NCI-H82 treated with DMSO at 0.1 percent for 48 hours (cell line): ENCODE results near the gene SLC8A2.

Experiments
- DNase-seq: peaks from one replicate; lab custom pipeline; 2025; ENCODE audit not compliant: unreplicated experiment; lab: John Stamatoyannopoulos, UW

SLC8A2 gene

DNA sequence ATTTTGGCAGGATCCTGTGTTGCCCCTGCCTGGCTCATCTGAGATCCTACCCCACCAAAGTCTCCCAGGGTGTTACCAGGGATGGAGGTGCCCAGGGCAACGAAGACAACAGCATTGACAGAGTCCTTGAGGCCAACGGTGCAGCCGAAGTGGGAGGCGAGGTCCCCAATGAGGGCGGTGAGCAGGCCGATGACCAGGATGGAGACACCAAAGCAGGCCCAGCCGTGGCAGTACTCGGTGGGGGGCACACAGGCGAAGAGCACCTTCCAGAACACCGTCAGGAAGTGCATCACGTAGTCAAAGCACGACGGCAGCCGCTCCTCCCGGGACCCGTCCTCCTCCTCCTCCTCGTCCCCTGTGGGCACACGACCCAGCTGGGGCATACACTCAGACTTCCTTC, 39.6 kb downstream of the SLC8A2 start:
- no peak for DNase-seq

DNA sequence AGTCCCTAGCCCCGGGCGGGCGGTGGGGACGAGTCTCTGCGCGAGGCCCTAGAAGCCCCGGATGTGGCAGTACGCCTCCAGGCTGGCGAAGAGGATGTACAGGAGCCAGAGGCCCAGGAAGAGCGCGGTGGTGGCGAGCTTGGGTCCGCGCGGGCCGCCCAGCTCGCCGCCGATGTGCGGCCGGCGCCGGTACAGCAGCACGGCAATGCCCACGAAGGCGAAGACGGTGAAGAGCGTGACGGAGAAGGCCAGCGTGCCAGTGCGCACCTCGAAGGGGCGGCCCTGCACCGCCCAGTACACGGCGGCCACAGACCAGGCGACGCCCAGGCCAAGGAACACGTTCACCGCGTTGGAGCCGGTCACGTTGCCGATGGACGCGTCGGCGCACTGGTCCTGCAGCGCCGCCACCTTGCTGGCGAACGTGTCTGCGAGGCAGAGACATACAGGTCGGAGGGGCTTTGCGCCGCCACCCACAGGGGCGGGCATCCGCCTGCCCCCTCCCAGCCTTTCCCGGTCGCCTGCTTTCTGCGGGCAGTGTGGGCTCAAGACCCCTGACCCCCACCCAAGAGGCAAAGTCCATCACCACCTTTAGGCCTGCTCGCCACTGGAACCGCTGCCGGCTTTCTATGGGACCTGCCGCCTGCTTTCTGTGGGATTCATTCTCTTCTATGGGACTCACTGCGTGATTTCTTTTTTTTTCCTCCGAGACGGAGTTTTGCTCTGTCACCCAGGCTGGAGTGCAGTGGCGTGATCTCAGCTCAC, 41.5 kb downstream of the SLC8A2 start:
- no peak for DNase-seq

DNA sequence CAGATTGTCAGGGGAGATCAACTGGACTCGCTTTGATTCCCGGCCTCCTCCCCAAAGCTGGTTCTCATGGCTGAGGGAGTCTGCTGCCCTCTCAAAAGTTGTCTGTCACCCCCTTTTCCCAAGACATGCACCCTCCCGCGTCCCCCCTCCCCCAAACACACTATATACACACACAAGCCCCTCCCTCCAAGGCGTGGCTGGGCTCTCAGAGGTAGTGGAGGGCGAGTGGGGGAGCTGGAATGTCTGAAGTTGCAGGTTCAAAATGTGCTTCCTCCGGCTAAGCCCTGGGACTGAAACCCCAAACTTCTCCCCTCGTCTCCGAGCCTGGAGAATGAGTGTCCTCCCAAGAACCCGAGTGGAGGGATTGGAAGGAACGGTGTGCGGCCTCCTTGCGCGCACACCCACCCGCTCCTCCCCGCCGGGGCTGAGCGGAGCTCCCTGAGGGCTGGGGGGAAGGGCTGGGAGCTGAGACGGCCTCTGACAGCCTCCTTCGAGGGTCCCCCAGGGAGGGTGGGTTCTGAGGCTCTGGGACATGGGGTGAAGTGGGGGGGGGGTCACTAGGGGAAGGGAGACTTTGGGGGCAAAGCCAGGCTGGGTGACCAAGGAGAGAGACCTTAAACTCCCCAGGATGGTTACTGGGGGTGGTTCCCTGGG, 42.4 kb downstream of the SLC8A2 start:
- no peak for DNase-seq

DNA sequence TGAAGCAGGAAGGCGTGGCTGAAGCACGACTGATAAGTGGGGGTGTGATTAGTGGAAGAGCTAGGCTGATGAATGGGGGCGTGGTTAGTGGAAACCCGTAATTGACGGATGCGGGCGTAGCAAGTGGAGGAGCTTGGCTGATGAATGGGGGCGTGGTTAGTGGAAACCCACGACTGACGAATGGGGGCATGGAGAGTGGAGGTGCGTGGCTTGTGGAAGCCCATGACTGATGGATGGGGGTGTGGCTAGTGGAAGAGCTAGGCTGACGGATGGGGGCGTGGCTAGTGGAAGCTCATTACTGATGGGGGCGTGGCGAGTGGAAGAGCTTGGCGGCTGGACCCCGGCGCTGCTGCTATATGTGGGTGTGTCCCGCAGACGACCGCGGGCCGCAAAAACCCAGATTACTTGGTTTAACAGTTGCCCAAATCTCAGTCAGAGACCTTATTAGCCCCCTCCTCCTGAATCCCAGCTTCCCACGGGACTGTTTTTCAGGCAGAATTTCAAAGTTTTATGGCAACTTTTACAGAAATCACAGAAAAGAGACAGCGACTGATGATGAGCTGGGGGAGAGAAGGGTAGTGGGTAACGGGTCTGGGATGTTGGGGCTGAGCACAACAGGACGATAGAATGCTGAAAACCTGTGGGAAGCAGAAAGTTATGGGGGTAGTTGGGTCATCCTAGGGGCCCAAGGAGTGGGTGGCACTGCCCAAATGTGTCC, 43.4 kb downstream of the SLC8A2 start:
- DNase-seq = peak; percentile 100

DNA sequence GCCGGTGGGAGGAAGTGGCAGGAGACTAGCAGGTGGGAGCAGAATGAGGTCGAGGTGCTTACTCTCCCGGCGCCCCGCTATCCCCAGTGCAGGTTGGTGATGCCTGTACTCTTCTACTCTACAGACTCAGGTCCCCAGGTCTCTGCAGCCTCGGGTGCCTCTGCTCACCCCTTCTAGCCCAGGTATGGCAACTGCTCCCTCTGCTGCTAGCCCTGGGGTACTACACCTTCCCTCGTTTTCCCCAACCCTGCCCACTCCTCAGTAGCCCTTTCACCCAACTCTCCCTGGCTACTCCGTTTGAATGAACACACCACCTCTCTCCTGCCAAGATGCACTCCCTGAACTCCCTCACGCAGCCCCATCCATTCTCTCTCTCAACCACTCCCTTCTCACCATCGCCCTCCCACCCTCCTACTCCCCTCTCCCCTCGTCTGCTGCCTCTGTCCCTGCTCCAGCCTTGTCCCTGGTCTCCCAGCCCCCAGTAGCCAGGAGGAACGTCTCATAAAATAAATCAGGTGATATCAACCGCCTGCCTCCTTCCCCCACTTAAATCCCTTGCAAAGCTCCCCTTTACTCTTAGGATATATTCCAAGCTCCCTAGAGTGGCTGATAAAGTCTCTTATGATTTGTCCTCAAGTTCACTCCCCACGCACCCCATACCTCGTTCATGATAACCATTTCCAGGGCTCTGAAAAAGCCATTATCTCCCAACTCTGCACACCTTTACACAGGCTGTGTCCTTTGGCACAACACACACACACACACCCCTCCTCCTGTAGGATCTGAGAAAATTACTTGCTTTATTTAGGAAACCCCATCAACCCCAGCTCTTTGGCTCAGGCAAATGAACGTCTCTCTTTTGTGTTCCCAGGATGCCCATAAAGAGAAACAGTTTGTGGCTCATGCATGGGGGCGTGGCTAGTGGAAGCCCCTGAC, 44.2 kb downstream of the SLC8A2 start:
- peak; percentile 79 for DNase-seq

DNA sequence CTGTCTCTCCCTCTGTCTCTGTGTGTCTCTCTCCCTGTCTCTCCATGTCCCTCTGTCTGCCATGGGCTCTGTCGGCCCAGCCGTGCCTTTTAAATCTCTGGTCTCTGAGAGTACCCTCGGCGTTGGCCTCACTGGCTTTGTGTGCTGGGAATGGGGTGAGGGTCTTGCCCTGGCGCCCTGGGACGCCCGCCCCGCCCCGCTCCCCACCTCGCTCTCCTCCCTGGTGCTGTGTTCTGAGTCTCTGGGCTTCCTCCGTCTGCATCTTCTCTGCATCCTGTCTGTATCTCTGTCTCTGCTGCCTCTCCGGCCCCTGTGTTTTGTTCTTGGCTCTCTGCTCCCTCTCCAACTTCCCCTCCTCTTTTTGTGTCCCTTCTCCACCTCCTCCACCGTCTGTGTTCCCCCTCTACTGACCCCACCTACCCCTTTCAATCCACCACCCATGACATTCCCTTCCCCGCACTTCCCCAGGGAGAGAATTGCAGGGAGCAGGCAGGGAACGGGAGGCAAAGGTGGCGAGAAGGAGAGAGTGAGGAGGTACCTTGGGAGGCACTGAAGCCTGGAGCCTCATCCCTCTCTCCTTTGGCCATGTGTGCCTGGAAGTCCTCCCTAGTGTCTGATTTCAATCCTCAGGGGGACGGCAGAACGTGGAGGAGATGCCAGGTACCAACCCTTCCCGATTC, 48.4 kb downstream of the SLC8A2 start:
- DNase-seq = no peak

DNA sequence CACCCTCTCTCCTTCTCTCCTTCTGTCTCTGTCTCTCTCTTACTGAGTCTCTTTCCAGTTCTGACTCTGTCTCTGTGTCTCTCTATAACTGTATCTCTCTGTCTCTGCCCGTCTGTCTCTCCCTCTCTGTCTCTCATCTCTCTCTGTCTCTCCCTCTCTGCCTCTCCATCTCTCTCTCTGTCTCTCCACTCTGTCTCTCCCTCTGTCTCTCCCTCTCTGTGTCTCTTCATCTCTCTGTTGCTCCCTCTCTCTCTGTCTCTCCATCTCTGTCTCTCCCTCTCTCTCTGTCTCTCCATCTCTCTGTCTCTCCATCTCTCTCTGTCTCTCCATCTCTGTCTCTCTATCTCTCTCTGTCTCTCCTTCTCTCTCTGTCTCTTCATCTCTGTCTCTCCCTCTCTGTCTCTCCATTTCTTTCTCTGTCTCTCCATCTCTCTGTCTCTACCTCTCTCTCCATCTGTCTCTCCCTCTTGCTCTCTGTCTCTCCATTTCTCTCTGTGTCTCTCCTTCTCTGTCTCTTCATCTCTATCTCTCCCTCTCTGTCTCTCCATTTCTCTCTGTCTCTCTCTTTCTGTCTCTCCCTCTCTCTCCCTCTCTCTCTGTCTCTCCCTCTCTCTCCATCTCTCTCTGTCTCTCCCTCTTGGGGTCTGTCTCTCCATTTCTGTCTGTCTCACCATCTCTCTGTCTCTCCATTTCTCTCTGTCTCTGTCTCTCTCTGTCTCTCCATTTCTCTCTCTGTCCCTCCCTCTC, 49.1 kb downstream of the SLC8A2 start:
- no peak for DNase-seq

DNA sequence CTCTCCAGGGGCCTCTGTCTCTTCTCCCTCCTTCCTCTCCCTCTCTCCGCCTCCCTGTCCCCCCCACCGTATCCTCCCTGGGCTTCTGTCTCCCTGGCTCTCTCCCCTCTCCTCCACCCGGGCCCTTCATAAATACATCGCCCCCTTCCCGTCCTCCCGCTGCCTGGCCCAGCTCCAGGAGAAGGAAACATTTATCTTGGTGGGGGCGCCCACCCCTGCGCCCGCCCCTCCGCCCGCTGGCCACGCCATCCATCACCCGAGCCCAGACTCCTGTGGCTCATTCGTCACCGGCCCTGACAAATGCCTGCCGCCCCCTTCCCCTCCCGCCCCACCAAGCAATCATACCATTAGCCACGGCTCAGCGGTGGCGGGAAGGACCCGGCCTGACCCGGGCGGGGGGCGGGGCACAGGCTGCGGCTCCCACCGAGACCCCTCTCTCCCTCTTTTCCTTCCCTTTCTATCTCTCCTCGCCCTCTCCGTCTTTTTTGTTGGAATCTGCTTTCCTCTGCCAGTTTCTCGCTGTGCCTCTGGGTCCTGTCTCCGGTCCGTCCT, 49.8 kb downstream of the SLC8A2 start:
- DNase-seq = peak; percentile 76

DNA sequence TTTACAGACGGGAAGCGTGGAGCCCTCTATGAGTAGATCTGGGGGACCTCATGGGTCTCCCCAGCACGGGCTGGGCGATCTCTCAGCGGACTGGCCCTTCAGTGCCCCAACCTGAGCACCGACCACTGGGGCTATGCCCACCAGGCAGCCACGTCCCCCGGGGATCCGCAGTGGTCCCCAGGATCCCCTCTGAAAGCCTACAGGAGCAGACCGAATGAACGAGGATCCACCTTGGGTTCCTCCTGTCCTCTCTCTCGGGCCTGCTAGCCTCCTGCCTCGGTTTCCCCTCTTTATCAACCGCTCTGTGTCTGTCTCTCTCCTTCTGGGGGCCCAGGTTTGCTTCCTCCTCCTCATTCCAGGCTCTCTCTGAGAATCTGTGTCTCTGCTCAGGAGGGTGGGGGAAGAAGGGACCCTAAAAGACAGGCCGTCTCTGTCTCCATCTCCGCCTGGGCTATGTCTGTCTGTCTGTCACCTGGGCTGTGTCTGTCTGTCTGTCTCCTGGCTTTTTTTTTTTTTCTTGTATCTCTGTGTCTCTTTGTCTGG, 50.4 kb downstream of the SLC8A2 start:
- no peak for DNase-seq

DNA sequence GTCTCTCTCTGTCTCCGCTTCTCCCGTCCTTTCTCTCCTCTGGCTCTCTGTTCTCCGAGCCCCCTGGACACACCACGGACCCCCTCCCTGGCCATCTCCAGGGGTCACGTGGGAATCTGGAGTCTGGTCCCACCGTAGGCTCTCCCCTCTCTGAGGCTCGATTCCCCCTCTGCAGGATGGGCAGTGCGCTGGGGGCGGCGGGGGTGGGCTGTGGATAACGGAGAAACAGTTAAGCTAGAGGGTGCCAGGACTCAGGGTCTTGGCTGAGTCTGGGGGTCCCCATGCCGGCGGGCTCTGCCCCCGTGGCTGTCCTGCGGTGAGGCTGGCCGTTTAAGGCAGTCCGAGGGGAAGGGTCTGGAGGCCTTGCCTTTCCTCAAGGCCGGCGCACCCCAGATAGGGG, 51.9 kb downstream of the SLC8A2 start:
- DNase-seq = no peak

DNA sequence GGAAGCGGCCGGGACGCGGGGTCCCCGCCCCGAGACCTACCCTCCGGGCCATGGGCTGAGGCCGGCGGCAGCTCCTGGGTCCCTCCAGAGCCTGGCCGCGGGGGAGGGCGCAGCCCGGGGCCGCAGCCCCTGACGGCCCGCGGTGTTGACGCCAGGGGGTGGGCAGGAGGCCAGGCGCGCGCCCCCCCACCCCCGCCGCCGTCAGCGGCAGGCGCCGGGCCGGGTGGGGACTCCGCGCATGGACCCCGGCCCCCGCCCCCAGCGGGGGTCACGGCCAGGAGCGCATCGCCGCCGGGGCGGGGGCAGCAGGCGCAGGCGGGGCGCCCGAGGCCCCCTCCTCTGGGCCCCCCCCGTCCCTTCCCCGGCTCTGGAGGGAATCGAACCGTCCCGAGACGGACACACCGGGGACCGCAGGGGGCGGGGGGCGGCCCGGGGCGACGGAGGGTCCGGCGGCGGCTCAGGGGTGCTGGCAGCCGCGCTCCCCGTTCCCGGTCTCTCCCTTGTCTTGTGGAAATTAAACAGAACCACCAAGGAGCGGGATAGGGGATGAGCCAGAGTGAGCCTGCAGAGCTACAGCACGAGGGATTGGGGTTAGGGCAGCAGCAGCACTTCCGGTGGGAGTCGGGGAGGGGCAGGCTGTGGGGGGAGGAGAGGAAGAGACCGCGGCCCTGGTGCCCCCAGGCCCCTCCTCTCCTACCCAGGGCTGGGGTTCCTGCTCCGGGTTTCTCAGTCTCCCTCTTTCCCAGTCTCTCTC, 52.5 kb downstream of the SLC8A2 start, which contains the start of gene MEIS3:
Gene MEIS3 (minus strand): TSS at position 498 of the 754 bp plus-strand sequence. CDS start 446 bp downstream, at position 52.
- no peak for DNase-seq

DNA sequence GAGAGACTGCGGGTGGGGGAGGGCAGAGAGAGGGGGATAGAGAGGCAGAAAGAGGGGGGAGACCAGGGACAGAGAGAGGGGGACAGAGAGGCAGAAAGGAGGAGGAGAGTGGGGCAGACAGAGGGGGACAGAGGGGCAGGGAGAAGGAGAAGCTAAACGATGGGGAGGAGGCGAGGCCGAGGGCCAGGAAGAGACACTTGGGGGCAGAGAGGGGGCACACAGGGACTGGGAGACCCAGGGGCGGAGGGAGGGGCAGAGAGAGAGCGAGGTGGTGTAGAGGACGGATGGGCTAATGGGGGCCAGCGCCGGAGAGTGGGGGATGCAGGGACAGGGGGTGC, 53.0 kb downstream of the SLC8A2 start:
- DNase-seq = no peak

DNA sequence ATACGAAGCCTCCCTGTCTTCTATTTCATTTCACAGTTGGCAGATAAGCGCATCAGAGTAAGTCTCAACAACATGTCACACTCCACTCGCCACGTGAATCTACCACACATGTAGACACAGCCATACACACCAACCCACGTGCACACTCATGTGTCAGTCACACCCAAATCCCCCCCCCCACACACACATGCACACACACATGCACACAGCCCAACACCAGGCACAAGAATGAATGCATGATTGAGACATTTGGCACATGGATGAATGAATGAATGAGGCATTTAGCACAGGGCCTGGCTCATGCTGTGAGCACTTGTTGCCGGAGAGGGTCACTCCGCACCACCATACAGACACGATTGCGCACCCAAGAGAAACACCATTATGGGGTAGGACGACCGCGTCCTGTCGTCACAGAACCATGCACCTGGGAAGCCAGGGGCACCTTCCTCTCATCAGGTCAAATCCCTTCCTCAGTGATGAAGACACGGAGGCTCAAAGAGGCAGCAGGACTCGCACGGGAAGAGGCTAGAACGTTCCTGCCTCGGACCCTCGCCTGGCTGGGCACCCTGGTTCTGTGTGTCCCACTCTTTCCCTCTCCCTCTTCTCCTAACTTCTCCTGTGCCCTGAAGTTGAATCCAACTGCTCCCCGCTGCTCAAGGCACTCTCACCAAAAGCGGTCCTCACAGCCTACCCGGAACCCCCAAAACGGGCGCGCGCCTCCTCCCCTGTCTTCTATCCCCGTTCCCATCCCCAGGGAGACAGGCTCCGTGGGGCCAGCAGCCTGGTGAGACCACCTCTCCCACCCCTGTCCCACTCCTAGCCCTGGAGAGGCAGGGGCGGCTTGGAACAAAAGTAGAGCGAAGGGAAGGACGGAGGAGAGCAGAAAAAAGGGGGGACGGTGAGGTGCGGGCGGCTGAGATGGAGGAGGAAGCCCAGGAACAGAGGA, 53.7 kb downstream of the SLC8A2 start:
- DNase-seq = no peak

DNA sequence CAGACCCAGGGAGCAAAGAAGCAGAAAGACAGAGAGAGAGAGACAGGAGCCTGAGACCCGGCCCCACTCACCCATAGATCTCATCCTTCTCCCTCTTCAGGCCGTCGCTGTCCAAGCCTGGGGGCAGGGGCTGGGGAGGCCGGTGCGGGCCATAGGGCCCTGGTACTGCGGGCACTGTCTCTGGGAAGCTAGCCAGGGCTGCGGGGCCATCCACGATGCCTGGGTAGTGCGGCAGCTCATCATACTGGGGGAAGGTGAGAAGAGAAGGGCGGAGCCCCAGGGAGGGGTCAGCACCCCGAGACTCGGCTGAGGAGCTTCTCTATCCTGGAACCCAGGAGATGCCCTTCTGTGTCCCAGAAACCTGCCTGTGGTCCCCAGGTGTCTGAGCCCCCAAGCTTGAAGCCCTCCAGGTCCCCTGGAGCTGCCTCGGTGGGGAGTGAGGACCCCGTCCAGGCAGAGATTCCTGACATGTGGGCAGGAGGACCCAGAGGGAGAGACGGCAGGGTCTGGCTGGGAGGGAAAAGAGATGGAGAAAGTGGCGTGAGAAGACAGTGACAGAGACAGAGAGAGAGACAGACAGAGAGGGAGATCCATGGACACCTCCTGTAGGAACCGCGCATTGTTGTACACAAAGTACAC, 54.5 kb downstream of the SLC8A2 start:
- no peak for DNase-seq

DNA sequence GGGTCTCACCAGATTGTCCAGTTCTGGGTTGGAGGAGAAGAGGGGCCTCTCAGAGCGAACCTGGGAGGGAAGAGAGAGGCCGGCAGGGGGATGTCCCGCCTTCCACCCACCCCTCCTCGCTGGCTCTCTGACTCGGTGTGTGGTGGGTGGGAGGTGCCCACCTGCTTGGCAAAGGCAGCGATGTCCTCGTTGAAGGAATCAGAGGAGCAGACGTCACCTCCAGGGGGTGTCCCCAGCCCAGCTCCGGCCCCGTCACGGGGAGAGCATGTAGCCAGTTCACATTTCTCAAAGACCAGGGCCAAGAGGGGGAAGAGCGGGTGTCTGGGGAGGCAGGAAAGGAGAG, 55.1 kb downstream of the SLC8A2 start:
- no peak for DNase-seq

DNA sequence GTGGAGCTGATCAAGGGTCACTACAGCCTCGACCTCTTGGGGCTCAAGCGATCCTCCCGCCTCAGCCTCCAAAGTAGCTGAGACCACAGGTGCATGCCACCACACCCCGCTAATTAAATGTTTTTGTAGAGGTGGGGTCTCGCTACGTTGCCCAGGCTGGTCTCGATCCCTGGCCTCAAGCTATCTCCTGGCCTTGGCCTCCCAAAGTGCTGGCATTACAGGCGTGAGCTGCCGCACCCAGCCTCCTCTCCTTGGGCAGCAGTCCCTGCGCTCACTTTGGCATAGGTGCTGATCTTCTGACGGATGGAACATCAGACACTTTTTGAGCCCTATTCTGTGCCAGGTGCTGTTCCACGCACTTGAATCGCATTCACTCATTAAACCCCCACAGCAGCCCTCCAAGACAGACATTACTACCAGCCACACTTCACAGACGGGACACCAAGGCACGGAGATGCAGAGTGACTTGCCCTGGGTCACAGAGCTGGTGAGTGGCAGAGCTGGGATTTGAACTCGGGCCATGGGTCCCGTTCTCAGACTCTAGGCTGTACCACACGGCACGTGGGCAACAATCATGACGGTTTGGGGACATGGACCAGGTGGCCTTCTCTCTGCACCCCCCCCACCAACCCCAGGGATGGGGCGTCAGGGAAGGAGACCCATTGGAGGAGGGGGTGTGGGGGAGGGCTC, 55.6 kb downstream of the SLC8A2 start:
- no peak for DNase-seq
